ENCODE measurements around the gene RALGPS1.
A peak's percentile ranks its signal among the peaks of the same experiment; 100 is the strongest.

Gene RALGPS1

DNA sequence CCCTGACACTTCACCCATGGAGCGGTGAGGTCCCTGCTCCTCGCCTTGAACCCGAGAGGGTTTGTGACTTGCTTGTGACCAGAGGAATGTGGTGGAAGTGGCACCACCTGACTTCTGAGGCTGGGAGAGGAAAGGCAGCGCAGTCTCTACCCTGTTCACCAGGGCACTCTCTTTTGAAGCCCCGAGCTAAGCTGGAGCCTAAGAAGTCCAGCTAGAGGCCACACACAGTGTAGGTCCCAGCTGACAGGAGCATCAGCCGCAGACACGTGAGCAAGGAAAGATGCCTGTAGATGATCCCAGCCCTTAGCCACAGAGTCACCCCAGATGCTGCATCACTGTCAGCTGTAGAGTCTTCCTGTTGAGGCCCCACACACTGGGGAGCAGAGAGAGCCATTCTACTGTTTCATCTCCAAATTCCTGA is 209.5 kb downstream of the RALGPS1 start:
- Histone ChIP-seq H3K4me1 (ENCODE audit: control insufficient read depth, insufficient read depth, low read length) (peaks cover 14% of the 10 kb centered on the region), H3K27me3 (ENCODE audit: control insufficient read depth, insufficient read depth, low read length) (no peaks in the 10 kb centered on the region), H3K4me3 (ENCODE audit: low read length) (no peak overlapping the region), H3K27ac (ENCODE audit: low read depth, low read length) (peak overlapping the region; percentile 96), H3K9ac (ENCODE audit: low read length) (no peak overlapping the region), H3K36me3 (ENCODE audit: control insufficient read depth, insufficient read depth, low read length) (no peaks in the 10 kb centered on the region)

DNA sequence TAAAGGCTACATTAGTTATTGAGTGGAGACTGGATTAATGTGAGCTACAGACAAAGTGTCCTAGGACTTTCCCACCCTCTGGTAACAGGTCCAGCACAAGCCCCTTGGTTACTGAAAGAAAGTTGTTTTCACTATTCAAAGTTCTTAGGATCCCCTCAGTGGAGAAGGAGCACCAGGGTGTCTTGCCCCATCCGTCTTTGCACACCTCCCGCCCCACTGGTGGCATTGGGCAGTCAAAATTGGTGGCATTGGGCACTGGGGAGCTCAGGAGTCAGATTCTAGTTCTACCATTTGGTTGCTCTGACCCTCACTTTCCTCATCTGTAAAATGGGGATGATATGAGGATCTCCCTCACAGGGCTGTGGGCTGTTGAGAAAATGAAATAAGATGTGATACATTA is 210.2 kb downstream of the RALGPS1 start:
- peaks cover 11% of the 10 kb centered on the region for H3K4me1 ChIP-seq (ENCODE audit: control insufficient read depth, insufficient read depth, low read length)

GRCh38 chr9:127126971-127127370 is 212.4 kb downstream of the RALGPS1 start:
- no peak overlapping the region for H3K9ac ChIP-seq (ENCODE audit: low read length)
- peaks cover 24% of the 10 kb centered on the region for H3K4me1 ChIP-seq (ENCODE audit: control insufficient read depth, insufficient read depth, low read length)
- H3K36me3 ChIP-seq (ENCODE audit: control insufficient read depth, insufficient read depth, low read length) = no peaks in the 10 kb centered on the region
- no peaks in the 10 kb centered on the region for H3K27me3 ChIP-seq (ENCODE audit: control insufficient read depth, insufficient read depth, low read length)
- H3K27ac ChIP-seq (ENCODE audit: low read depth, low read length) = peak overlapping the region; percentile 11
- no peak overlapping the region for H3K4me3 ChIP-seq (ENCODE audit: low read length)

More for the DNA sequence above, 210.2 kb downstream of the RALGPS1 start:
- Histone ChIP-seq H3K4me3 (ENCODE audit: low read length) (no peak overlapping the region), H3K36me3 (ENCODE audit: control insufficient read depth, insufficient read depth, low read length) (no peaks in the 10 kb centered on the region), H3K9ac (ENCODE audit: low read length) (no peak overlapping the region), H3K27ac (ENCODE audit: low read depth, low read length) (no peak overlapping the region), H3K27me3 (ENCODE audit: control insufficient read depth, insufficient read depth, low read length) (no peaks in the 10 kb centered on the region)

GRCh38 chr9:127128341-127129072 is 213.9 kb downstream of the RALGPS1 start:
- peaks cover 29% of the 10 kb centered on the region for H3K4me1 ChIP-seq (ENCODE audit: control insufficient read depth, insufficient read depth, low read length)
- no peak overlapping the region for H3K4me3 ChIP-seq (ENCODE audit: low read length)
- H3K27ac ChIP-seq (ENCODE audit: low read depth, low read length) = no peak overlapping the region
- no peaks in the 10 kb centered on the region for H3K27me3 ChIP-seq (ENCODE audit: control insufficient read depth, insufficient read depth, low read length)
- no peaks in the 10 kb centered on the region for H3K36me3 ChIP-seq (ENCODE audit: control insufficient read depth, insufficient read depth, low read length)
- no peak overlapping the region for H3K9ac ChIP-seq (ENCODE audit: low read length)

GRCh38 chr9:127129073-127129717 is 214.6 kb downstream of the RALGPS1 start:
- no peak overlapping the region for H3K4me3 ChIP-seq (ENCODE audit: low read length)
- peaks cover 34% of the 10 kb centered on the region for H3K4me1 ChIP-seq (ENCODE audit: control insufficient read depth, insufficient read depth, low read length)
- no peaks in the 10 kb centered on the region for H3K36me3 ChIP-seq (ENCODE audit: control insufficient read depth, insufficient read depth, low read length)
- H3K27ac ChIP-seq (ENCODE audit: low read depth, low read length) = no peak overlapping the region
- no peak overlapping the region for H3K9ac ChIP-seq (ENCODE audit: low read length)
- no peaks in the 10 kb centered on the region for H3K27me3 ChIP-seq (ENCODE audit: control insufficient read depth, insufficient read depth, low read length)

DNA sequence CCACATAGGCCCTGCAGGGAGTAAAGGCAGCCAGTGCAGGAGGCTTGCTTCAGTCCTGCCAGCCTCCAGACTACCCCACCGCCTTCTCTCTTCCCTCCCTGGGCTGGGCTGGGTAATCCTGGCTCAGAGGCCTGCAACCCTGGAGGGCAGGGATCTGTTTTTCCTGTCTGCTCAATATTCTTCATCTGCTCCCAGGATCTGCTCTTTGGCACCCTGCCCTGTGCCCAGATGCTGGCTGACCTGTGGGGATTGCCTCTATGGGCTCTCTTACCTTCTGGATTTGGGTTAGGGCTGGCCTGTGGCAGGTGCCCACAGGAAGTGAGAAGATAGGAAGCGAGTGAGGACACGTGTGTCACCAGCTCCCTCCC is 215.1 kb downstream of the RALGPS1 start:
- H3K27me3 ChIP-seq (ENCODE audit: control insufficient read depth, insufficient read depth, low read length) = no peaks in the 10 kb centered on the region
- no peak overlapping the region for H3K27ac ChIP-seq (ENCODE audit: low read depth, low read length)
- H3K4me3 ChIP-seq (ENCODE audit: low read length) = no peak overlapping the region
- H3K4me1 ChIP-seq (ENCODE audit: control insufficient read depth, insufficient read depth, low read length) = peaks cover 39% of the 10 kb centered on the region
- H3K36me3 ChIP-seq (ENCODE audit: control insufficient read depth, insufficient read depth, low read length) = no peaks in the 10 kb centered on the region
- peak overlapping the region; percentile 34 for H3K9ac ChIP-seq (ENCODE audit: low read length)

GRCh38 chr9:127130235-127130634 is 215.7 kb downstream of the RALGPS1 start:
- Histone ChIP-seq H3K9ac (ENCODE audit: low read length) (no peak overlapping the region), H3K27ac (ENCODE audit: low read depth, low read length) (no peak overlapping the region), H3K4me1 (ENCODE audit: control insufficient read depth, insufficient read depth, low read length) (peaks cover 44% of the 10 kb centered on the region), H3K27me3 (ENCODE audit: control insufficient read depth, insufficient read depth, low read length) (no peaks in the 10 kb centered on the region), H3K4me3 (ENCODE audit: low read length) (no peak overlapping the region), H3K36me3 (ENCODE audit: control insufficient read depth, insufficient read depth, low read length) (no peaks in the 10 kb centered on the region)

DNA sequence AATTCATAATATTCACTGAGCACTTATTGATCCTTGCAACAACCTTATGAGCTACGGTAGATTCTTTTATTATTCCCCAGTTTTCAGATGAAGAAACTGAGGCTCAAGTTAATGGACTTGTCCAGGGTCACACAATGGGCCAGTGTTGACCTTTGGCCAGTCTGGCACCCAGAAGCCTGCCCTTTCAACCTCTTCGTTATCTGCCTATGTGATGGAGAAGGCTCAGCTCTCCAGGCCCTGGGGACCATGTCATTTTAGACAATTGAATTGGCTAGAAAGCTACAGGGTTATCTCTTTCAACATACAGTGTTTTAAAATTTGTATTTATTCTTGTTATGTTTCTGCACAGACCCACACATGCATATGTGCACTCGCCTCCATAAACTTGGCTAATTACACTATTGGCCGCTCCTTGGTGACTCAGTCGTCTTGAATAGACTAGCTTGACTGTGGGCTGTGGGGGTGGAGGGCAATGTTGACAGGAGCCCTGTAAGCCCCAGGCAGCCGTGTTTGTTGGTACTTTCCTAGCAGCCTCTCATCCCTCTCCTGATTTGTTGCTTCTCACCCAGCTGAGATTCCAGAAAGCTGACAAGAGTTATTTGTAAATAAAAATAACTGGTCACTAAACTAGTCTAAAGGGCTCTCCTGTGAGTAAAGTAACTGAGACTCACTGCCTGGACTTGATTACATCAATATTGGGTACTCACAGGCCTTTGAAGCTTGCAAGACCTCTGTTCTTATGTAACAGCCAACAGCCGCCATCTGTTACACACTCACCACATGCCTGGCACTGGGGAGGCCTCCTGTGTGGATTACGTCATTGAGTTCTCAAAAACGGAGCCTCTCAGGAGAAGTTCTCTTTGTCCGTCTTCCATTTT is 216.3 kb downstream of the RALGPS1 start:
- no peak overlapping the region for H3K4me3 ChIP-seq (ENCODE audit: low read length)
- H3K36me3 ChIP-seq (ENCODE audit: control insufficient read depth, insufficient read depth, low read length) = no peaks in the 10 kb centered on the region
- H3K4me1 ChIP-seq (ENCODE audit: control insufficient read depth, insufficient read depth, low read length) = peaks cover 51% of the 10 kb centered on the region
- no peak overlapping the region for H3K9ac ChIP-seq (ENCODE audit: low read length)
- H3K27ac ChIP-seq (ENCODE audit: low read depth, low read length) = peak overlapping the region; percentile 94
- no peaks in the 10 kb centered on the region for H3K27me3 ChIP-seq (ENCODE audit: control insufficient read depth, insufficient read depth, low read length)

DNA sequence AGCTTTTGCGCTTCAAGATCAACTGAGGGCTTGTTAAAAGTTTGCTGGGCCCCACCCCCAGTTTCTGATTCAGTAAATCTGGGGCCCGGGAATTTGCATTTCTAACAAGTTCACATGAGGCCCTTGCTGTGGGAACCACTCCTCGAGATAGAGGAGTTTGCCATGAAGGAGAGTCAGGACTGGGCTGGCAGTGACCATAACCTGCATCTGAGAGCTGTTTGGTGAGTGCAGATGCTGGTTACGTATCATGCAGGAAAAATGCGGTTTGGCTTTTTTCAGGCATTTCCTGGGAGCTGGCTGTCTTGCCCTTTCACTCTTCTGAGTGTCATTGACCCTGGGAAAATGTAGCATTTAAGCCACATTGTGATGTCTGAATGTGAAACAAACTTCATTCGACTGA is 217.3 kb downstream of the RALGPS1 start:
- Histone ChIP-seq H3K36me3 (ENCODE audit: control insufficient read depth, insufficient read depth, low read length) (no peaks in the 10 kb centered on the region), H3K4me1 (ENCODE audit: control insufficient read depth, insufficient read depth, low read length) (peaks cover 58% of the 10 kb centered on the region), H3K9ac (ENCODE audit: low read length) (no peak overlapping the region), H3K27ac (ENCODE audit: low read depth, low read length) (peak overlapping the region; percentile 94), H3K27me3 (ENCODE audit: control insufficient read depth, insufficient read depth, low read length) (no peaks in the 10 kb centered on the region), H3K4me3 (ENCODE audit: low read length) (no peak overlapping the region)

DNA sequence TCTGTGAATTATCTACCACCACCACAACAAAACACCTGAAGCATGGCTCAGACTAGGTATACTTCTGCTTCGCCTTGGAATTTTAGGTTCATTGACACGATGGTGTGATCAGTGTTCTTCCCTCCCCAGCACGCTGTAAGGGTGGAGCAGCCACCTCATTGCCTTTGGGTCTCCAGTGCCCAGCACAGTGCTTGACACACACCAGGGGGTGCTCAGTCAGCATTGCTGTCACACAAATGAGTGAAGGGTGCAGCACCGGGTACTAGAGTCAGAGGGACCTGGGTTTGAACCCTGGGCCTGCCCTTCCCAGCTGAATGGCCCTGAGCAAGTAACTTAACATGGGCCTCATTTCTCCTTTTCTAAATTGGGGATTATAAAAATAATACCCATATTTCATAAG is 217.8 kb downstream of the RALGPS1 start:
- Histone ChIP-seq H3K27me3 (ENCODE audit: control insufficient read depth, insufficient read depth, low read length) (no peaks in the 10 kb centered on the region), H3K4me3 (ENCODE audit: low read length) (no peak overlapping the region), H3K27ac (ENCODE audit: low read depth, low read length) (peak overlapping the region; percentile 94), H3K4me1 (ENCODE audit: control insufficient read depth, insufficient read depth, low read length) (peaks cover 55% of the 10 kb centered on the region), H3K9ac (ENCODE audit: low read length) (no peak overlapping the region), H3K36me3 (ENCODE audit: control insufficient read depth, insufficient read depth, low read length) (no peaks in the 10 kb centered on the region)

GRCh38 chr9:127132921-127133647 is 218.5 kb downstream of the RALGPS1 start:
- H3K9ac ChIP-seq (ENCODE audit: low read length) = no peak overlapping the region
- peak overlapping the region; percentile 94 for H3K27ac ChIP-seq (ENCODE audit: low read depth, low read length)
- no peak overlapping the region for H3K4me3 ChIP-seq (ENCODE audit: low read length)
- no peaks in the 10 kb centered on the region for H3K27me3 ChIP-seq (ENCODE audit: control insufficient read depth, insufficient read depth, low read length)
- H3K36me3 ChIP-seq (ENCODE audit: control insufficient read depth, insufficient read depth, low read length) = no peaks in the 10 kb centered on the region
- peaks cover 54% of the 10 kb centered on the region for H3K4me1 ChIP-seq (ENCODE audit: control insufficient read depth, insufficient read depth, low read length)

DNA sequence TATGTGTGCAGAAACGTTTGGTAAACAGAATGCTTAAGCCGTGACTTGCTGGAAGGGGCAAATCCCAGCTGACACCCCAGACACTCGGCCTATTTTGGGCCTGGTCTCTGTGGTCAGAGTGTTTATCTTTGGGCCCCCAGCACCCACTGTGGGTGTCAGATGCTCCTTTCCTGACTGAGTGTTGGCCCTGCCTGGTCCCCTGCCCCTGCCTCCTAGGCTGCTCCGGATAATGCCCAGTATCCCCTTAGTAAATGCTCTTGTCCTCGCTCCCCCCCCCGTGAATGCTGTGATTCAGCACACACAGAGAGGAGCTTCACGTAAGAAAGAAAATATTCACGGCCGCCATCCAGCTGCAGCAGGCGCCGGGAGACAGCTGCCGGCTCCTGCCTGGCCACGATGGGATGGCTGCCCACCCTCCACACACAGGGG is 219.2 kb downstream of the RALGPS1 start:
- H3K4me3 ChIP-seq (ENCODE audit: low read length) = no peak overlapping the region
- no peaks in the 10 kb centered on the region for H3K27me3 ChIP-seq (ENCODE audit: control insufficient read depth, insufficient read depth, low read length)
- H3K4me1 ChIP-seq (ENCODE audit: control insufficient read depth, insufficient read depth, low read length) = peaks cover 54% of the 10 kb centered on the region
- H3K9ac ChIP-seq (ENCODE audit: low read length) = no peak overlapping the region
- no peaks in the 10 kb centered on the region for H3K36me3 ChIP-seq (ENCODE audit: control insufficient read depth, insufficient read depth, low read length)
- H3K27ac ChIP-seq (ENCODE audit: low read depth, low read length) = peak overlapping the region; percentile 94
